22Rv1 (cell line): Measurements from ENCODE around the gene CFAP99.

Experiments used
- H3K27ac ChIP-seq: fragments of 450-650 bp; 2 replicates; pipeline ENCODE4 v1.5.1; 2017
- CTCF ChIP-seq: fragments of 450-650 bp; IDR thresholded peaks from 2 replicates; pipeline ENCODE4 v1.5.1; 2017; ENCODE audit warnings: mild to moderate bottlenecking
- ZFX ChIP-seq: fragments of 450-650 bp; IDR thresholded peaks from 2 replicates; pipeline ENCODE4 v1.6.1; 2017; ENCODE audit warnings: antibody characterized with exemption, borderline replicate concordance

The CFAP99 gene

GRCh38 chr4:2441393-2442174, 22.8 kb downstream of the CFAP99 start:
- no peak overlapping the region for H3K27ac ChIP-seq
- TF ChIP-seq ZFX (no peak), CTCF (peak; percentile 83)

- no peak overlapping the region for H3K27ac ChIP-seq
- TF ChIP-seq ZFX, result no peak
- no peak for TF ChIP-seq CTCF
Measured at GRCh38 chr4:2442175-2442993, 23.6 kb downstream of the CFAP99 start.

- TF ChIP-seq ZFX, result no peak
- no peak for TF ChIP-seq CTCF
- H3K27ac ChIP-seq, result no peak overlapping the region
Measured at GRCh38 chr4:2443061-2443730, 24.4 kb downstream of the CFAP99 start.

- no peak for TF ChIP-seq CTCF
- no peak for TF ChIP-seq ZFX
- H3K27ac ChIP-seq, result no peak overlapping the region
Measured at GRCh38 chr4:2443956-2444740, 25.4 kb downstream of the CFAP99 start.

- no peak for TF ChIP-seq CTCF
- no peak for TF ChIP-seq ZFX
Measured at GRCh38 chr4:2445130-2445529, 26.4 kb downstream of the CFAP99 start.

GRCh38 chr4:2445571-2445970, 26.8 kb downstream of the CFAP99 start:
- no peak for TF ChIP-seq CTCF
- no peak for TF ChIP-seq ZFX
- no peak overlapping the region for H3K27ac ChIP-seq

More at GRCh38 chr4:2445130-2445529, 26.4 kb downstream of the CFAP99 start:
- H3K27ac ChIP-seq, result no peak overlapping the region
